GM12891 (cell line): ENCODE measurements around the gene ZNF761.
"Not testable (repeated sequence)": the region's sequence is repeated elsewhere in the genome, so short reads cannot be mapped to it uniquely, and the experiment has no call there.

ENCODE experiments used
- PAX5 ChIP-seq: IDR thresholded peaks from 2 replicates; pipeline ENCODE4 v1.6.1; 2011; ENCODE audit warnings: low read length, moderate library complexity, mild to moderate bottlenecking; ENCODE audit not compliant: insufficient read depth, severe bottlenecking
- POLR2A ChIP-seq: IDR thresholded peaks from 2 replicates; pipeline ENCODE4 v1.6.1; 2011; ENCODE audit warnings: low read depth, low read length, control low read depth
- POLR2AphosphoS5 ChIP-seq: IDR thresholded peaks from 2 replicates; pipeline ENCODE4 v1.6.1; 2011; ENCODE audit warnings: low read depth, low read length, control low read depth
- POU2F2 ChIP-seq: IDR thresholded peaks from 2 replicates; pipeline ENCODE4 v1.6.1; 2011; ENCODE audit warnings: low read depth, mild to moderate bottlenecking, control low read depth, low read length, moderate library complexity
- SPI1 ChIP-seq: IDR thresholded peaks from 2 replicates; pipeline ENCODE4 v1.6.1; 2011; ENCODE audit warnings: low read depth, low read length, control low read depth
- TAF1 ChIP-seq: IDR thresholded peaks from 2 replicates; pipeline ENCODE4 v1.6.1; 2011; ENCODE audit warnings: low read depth, low read length, control low read depth

- TF ChIP-seq POLR2A, TAF1, POLR2AphosphoS5, SPI1, POU2F2, PAX5: not testable (repeated sequence)
Measured at GRCh38 chr19:53503671-53504364, 72.0 kb downstream of the ZNF761 start.
